ENCODE results near the gene EFCAB12. TPM values are rescaled to one million over a fixed set of nuclear protein-coding genes. Genes with fewer than 3 reads are reported as not detected.

Gene EFCAB12
- total and polyA plus RNA-seq, 2 donors (not counting 3 experiments of a cell fraction or from before 2014, with no cell fraction given), result 0.15 to 0.49 TPM

DNA sequence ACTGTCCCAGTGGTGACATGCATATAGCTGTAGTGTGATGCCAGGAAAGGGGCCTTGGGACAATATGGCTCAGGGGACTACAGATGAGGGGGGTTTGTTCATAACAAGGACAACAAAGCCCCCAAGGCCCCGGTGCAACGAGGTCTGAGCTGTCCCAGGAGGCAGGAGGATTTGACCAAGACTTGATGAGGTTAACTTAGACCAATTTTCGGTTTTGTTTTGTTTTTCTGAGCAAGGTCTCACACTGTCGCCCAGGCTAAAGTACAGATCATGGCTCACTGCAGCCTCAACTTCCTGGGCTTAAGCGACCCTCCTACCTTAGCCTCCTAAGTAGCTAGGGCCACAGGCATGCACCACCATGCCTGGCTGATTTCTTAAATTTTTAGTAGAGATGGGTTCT lies 23.8 kb downstream of the EFCAB12 start:
- Histone ChIP-seq H3K9me3 (replicated peaks; ENCODE audit: control insufficient read depth, insufficient read depth, low read length) (no peaks in the 10 kb centered on the region), H3K4me2 (ENCODE audit: insufficient read depth, low read length) (no peak overlapping the region), H3K4me3 (replicated peaks in 1 of 3; ENCODE audit: insufficient read depth in 1 of 3, low read depth in 1 of 3, low read length in 3 of 3) (no peak overlapping the region), H3K9ac (replicated peaks; ENCODE audit: extremely low read depth, insufficient read depth, low read length) (no peak overlapping the region), H3K79me2 (ENCODE audit: control insufficient read depth, insufficient read depth, low read length) (no peaks in the 10 kb centered on the region), H3K4me1 (ENCODE audit: control insufficient read depth, extremely low read depth, insufficient read depth, low read length) (no peaks in the 10 kb centered on the region), H3K27ac (ENCODE audit: insufficient read depth, low read depth, low read length) (no peak overlapping the region), H4K20me1 (replicated peaks; ENCODE audit: control insufficient read depth, extremely low read depth, insufficient read depth, low read length) (no peaks in the 10 kb centered on the region), H3K27me3 (ENCODE audit: control insufficient read depth in 2 of 2, insufficient read depth in 2 of 2, low read length in 2 of 2) (peaks cover 0 to 5% of the 10 kb centered on the region in 2 experiments), H3K36me3 (ENCODE audit: control insufficient read depth in 2 of 2, extremely low read depth in 1 of 2, insufficient read depth in 2 of 2, low read length in 2 of 2) (no peaks in the 10 kb centered on the region), H2AFZ (ENCODE audit: low read depth, low read length) (no peak overlapping the region), H3K9me1 (replicated peaks; ENCODE audit: control insufficient read depth, extremely low read depth, insufficient read depth, low read length) (no peaks in the 10 kb centered on the region)
- TF ChIP-seq POLR2A (IDR thresholded peaks at IDR 0.05; ENCODE audit: low read depth, low read length) (no peak), POLR2AphosphoS5 (IDR thresholded peaks at IDR 0.05; ENCODE audit: insufficient read depth, low read depth, low read length) (no peak), JUN (IDR thresholded peaks at IDR 0.05; ENCODE audit: borderline replicate concordance, insufficient read depth, insufficient read length, low read depth) (no peak), EZH2 (IDR thresholded peaks at IDR 0.05; ENCODE audit: borderline replicate concordance, low read depth, low read length, severe bottlenecking) (no peak), FOS (IDR thresholded peaks at IDR 0.05; ENCODE audit: borderline replicate concordance, insufficient read depth, low read length) (no peak), MYC (IDR thresholded peaks at IDR 0.05; ENCODE audit: low read depth, low read length) (no peak), GATA2 (IDR thresholded peaks at IDR 0.05; ENCODE audit: insufficient read depth, insufficient read length, low read depth, low read length) (no peak)
- TF ChIP-seq, protein P1, sequence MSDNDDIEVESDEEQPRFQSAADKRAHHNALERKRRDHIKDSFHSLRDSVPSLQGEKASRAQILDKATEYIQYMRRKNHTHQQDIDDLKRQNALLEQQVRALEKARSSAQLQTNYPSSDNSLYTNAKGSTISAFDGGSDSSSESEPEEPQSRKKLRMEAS (IDR thresholded peaks at IDR 0.05; ENCODE audit: insufficient read depth, insufficient read length), result no peak
- TF ChIP-seq, protein P2, sequence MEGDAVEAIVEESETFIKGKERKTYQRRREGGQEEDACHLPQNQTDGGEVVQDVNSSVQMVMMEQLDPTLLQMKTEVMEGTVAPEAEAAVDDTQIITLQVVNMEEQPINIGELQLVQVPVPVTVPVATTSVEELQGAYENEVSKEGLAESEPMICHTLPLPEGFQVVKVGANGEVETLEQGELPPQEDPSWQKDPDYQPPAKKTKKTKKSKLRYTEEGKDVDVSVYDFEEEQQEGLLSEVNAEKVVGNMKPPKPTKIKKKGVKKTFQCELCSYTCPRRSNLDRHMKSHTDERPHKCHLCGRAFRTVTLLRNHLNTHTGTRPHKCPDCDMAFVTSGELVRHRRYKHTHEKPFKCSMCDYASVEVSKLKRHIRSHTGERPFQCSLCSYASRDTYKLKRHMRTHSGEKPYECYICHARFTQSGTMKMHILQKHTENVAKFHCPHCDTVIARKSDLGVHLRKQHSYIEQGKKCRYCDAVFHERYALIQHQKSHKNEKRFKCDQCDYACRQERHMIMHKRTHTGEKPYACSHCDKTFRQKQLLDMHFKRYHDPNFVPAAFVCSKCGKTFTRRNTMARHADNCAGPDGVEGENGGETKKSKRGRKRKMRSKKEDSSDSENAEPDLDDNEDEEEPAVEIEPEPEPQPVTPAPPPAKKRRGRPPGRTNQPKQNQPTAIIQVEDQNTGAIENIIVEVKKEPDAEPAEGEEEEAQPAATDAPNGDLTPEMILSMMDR (IDR thresholded peaks at IDR 0.05; ENCODE audit: extremely low read depth in 1 of 2, insufficient read depth in 1 of 2, low read depth in 1 of 2, low read length in 2 of 2), result no peak
- BruUV-seq (replicated peaks), result no TSS peak
- FAIRE-seq (no peak), DNase-seq (ENCODE audit: low read depth, low spot score) (no peak)
- CTCF ChIA-PET, result interaction anchor here (0.9 to 2.3 kb wide), 2 partner anchors 15 to 21 kb away, joined by 3 to 11 read pairs; no protein-coding TSS in a partner anchor
- dilution Hi-C loops (cut with MboI; ENCODE audit: extremely low pct_ligation_motif_present, low sequenced_read_pairs) (no loop called here), intact Hi-C loops (cut with micrococcal nuclease) (no loop called here)
- POLR2A ChIA-PET, result no interaction called here

Measured in endothelial cell of umbilical vein (primary cell).